ENCODE results near the gene CSNK1G3. TPM values are rescaled to one million over a fixed set of nuclear protein-coding genes. Genes with fewer than 3 reads are reported as not detected.

CSNK1G3 gene
- total RNA-seq, 4 donors from 2014 or later, result 23.1 to 45.6 (median 30.5) TPM

DNA sequence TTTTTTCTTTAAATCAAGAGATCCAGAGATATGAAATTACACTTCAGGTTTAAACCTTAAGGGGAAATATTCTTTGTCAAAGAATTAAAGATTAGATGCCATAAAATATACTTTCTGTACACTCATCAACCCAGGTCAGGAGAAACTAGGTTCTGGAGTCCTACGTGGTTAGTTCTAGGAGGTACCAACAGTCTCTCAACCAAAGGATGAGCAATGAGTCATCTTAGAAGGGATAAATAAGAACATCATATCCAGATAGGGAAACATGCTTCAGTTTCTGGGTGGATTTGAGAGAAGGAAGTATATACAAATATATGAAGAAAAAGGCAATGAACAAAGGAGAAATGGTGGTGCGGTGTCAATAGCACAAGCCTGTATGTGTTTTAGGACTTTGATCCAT lies 98.2 kb downstream of the CSNK1G3 start:
- Histone ChIP-seq H3K27me3 (no peaks in the 10 kb centered on the region), H3K4me1 (peaks cover 3% of the 10 kb centered on the region), H3K36me3 (peaks cover 6% of the 10 kb centered on the region), H3K27ac (no peak overlapping the region), H3K4me3 (no peak overlapping the region), H3K9me3 (no peaks in the 10 kb centered on the region)
- 97% methylated on average over 2 of the region's 2 CpGs for WGBS
- TF ChIP-seq, protein P1, sequence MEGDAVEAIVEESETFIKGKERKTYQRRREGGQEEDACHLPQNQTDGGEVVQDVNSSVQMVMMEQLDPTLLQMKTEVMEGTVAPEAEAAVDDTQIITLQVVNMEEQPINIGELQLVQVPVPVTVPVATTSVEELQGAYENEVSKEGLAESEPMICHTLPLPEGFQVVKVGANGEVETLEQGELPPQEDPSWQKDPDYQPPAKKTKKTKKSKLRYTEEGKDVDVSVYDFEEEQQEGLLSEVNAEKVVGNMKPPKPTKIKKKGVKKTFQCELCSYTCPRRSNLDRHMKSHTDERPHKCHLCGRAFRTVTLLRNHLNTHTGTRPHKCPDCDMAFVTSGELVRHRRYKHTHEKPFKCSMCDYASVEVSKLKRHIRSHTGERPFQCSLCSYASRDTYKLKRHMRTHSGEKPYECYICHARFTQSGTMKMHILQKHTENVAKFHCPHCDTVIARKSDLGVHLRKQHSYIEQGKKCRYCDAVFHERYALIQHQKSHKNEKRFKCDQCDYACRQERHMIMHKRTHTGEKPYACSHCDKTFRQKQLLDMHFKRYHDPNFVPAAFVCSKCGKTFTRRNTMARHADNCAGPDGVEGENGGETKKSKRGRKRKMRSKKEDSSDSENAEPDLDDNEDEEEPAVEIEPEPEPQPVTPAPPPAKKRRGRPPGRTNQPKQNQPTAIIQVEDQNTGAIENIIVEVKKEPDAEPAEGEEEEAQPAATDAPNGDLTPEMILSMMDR (IDR thresholded peaks at IDR 0.05), result no peak
- no peak for TF ChIP-seq EP300 (IDR thresholded peaks at IDR 0.05)
- no peak for TF ChIP-seq POLR2AphosphoS5 (IDR thresholded peaks at IDR 0.05)
- no peak for TF ChIP-seq POLR2A (IDR thresholded peaks at IDR 0.05)
- DNase-seq (ENCODE audit: low spot score in 2 of 2), result no peak

DNA sequence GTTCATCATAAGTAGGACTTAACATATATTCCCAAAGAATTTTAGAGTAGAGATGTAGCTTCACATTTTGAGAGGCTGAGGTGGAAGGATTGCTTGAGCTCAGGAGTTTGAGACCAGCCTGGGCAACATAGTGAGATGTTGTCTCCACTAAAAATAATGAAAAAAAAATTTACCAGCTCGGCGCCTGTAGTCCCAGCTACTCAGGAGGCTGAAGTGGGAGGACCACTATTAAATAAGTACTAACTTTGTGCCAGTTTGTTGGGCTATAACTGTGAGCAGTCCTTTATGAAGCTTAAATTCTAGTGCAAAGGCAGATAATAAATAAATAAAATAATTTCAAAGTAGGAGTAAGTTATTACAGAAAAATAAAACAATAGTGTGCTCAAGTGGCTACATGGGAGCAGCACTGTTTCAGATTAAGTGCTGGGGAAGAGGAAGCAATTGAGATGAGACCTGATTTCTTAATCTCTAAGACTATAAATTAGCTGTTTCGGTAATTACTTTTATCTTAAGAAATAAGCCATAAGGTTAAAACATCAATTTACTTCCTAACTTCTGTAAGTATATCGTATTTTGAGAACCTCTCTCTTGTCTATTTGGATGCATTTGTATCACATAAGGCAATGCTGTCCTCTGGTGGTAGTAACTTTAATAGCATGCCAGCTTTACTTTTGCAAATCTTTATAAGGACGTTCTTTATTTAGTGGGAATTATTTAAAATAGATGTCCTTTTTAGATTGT lies 98.9 kb downstream of the CSNK1G3 start:
- H3K9me3 ChIP-seq, result no peaks in the 10 kb centered on the region
- 42% methylated on average over 5 of the region's 5 CpGs for WGBS
- DNase-seq (ENCODE audit: low spot score in 2 of 2), result no peak
- no peak overlapping the region for H3K27ac ChIP-seq
- H3K27me3 ChIP-seq, result no peaks in the 10 kb centered on the region
- no peak overlapping the region for H3K4me3 ChIP-seq
- H3K36me3 ChIP-seq, result peaks cover 6% of the 10 kb centered on the region
- TF ChIP-seq EP300 (IDR thresholded peaks at IDR 0.05) (no peak), POLR2A (IDR thresholded peaks at IDR 0.05) (no peak)
- TF ChIP-seq, protein P1 (IDR thresholded peaks at IDR 0.05), result peak; percentile 82 to 96
- H3K4me1 ChIP-seq, result peaks cover 3% of the 10 kb centered on the region

DNA sequence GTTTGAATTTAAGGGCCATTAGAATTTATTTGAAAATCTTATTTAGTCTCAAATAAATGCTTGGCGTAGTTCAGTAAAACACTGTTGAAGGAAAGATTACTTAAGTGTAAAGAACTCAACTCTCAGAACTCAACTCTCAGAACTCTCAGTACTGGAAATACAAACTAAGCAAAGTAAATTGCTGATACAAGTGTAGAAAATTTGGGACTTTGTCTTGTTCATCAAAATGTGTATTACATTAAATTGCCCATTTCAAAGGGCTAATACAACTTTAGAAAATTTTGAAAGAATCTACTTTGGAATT lies 99.4 kb downstream of the CSNK1G3 start:
- H3K4me1 ChIP-seq, result peaks cover 3% of the 10 kb centered on the region
- DNase-seq (ENCODE audit: low spot score in 2 of 2), result no peak
- H3K36me3 ChIP-seq, result peaks cover 6% of the 10 kb centered on the region
- H3K27me3 ChIP-seq, result no peaks in the 10 kb centered on the region
- no peaks in the 10 kb centered on the region for H3K9me3 ChIP-seq
- TF ChIP-seq, protein P1 (IDR thresholded peaks at IDR 0.05), result no peak
- TF ChIP-seq EP300 (IDR thresholded peaks at IDR 0.05) (no peak), POLR2A (IDR thresholded peaks at IDR 0.05) (no peak), POLR2AphosphoS5 (IDR thresholded peaks at IDR 0.05) (no peak)
- H3K27ac ChIP-seq, result no peak overlapping the region
- whole genome bisulfite sequencing, result 62% methylated on average over 1 of the region's 1 CpG
- H3K4me3 ChIP-seq, result no peak overlapping the region

DNA sequence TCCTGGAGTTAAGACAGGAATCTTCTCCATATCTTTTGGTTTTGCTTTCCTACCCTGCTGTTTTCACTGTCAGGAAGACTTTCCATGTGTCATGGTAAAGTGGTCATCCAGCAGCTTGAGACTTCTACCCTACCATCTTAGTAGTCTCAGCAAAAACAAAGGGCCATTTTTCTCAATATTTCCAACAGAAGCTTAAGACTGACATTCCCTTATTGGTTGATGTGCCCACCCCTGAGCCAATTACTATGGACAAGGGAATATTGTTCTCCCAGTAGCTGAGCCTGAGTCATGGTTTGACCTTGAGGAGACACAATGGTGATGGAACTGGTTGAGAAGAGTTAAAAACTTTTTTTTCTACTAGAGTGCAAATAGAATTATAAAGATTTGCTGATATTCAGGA lies 105.6 kb downstream of the CSNK1G3 start:
- Histone ChIP-seq H3K4me1 (no peaks in the 10 kb centered on the region), H3K27me3 (no peaks in the 10 kb centered on the region), H3K36me3 (peaks cover 6% of the 10 kb centered on the region), H3K27ac (no peak overlapping the region), H3K4me3 (no peak overlapping the region), H3K9me3 (no peaks in the 10 kb centered on the region)
- TF ChIP-seq POLR2AphosphoS5 (IDR thresholded peaks at IDR 0.05) (no peak), EP300 (IDR thresholded peaks at IDR 0.05) (no peak), POLR2A (IDR thresholded peaks at IDR 0.05) (no peak)
- TF ChIP-seq, protein P1 (IDR thresholded peaks at IDR 0.05), result no peak
- no peak for DNase-seq (ENCODE audit: low spot score in 2 of 2)

DNA sequence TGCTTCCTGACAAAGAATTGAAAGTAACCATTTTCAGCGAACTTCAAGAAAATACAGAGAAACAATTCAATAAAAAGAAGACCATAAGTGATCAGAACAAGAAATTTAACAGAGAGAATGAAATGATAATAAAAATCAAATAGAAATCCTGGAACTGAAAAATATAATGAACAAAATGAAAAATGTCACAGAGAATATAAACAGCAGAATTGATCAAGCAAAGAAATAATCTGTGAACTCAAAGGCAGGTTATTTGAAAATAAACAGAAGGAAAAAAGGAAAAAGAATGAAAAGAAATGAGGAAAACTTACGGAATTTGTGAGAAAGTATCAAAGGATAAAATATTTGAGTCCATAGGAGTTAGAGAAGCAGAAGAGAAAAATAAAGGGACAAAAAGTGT lies 114.1 kb downstream of the CSNK1G3 start:
- no peak overlapping the region for H3K4me3 ChIP-seq
- DNase-seq (ENCODE audit: low spot score in 2 of 2), result no peak
- H3K9me3 ChIP-seq, result peaks cover 30% of the 10 kb centered on the region
- TF ChIP-seq, protein P1 (IDR thresholded peaks at IDR 0.05), result no peak
- TF ChIP-seq POLR2A (IDR thresholded peaks at IDR 0.05), result no peak
- TF ChIP-seq POLR2AphosphoS5 (IDR thresholded peaks at IDR 0.05), result no peak
- no peak for TF ChIP-seq EP300 (IDR thresholded peaks at IDR 0.05)
- H3K27ac ChIP-seq, result no peak overlapping the region
- no peaks in the 10 kb centered on the region for H3K27me3 ChIP-seq
- no peaks in the 10 kb centered on the region for H3K4me1 ChIP-seq
- no peaks in the 10 kb centered on the region for H3K36me3 ChIP-seq
- 96% methylated on average over 2 of the region's 2 CpGs for WGBS

All from suprapubic skin (tissue), 4 donors.